SK-N-SH (cell line): ENCODE results near the gene HAGH. TPM values are rescaled to one million over a fixed set of nuclear protein-coding genes. Genes with fewer than 3 reads are reported as not detected.

Source experiments
- CTCF ChIA-PET: fragments of 300-600, 350-600 bp; formaldehyde crosslinking; extraction: SDS; loops from one replicate; lab custom pipeline; 2021; lab: Yijun Ruan, JAX
- POLR2A ChIA-PET: fragments of 350-600 bp; sonication (Branson Sonifier 250); formaldehyde crosslinking; extraction: SDS; loops from one replicate; lab custom pipeline; 2020; ENCODE audit warnings: antibody characterized with exemption, inconsistent platforms; lab: Yijun Ruan, JAX
- DNase-seq: peaks from one replicate; pipeline ENCODE4 v3.0.0; 2012
- H2AFZ ChIP-seq: fragments of 200-600 bp; sonication (generic); 2 replicates; pipeline ENCODE4 v1.8.1; 2016; ENCODE audit warnings: antibody characterized with exemption, mild to moderate bottlenecking, low read depth
- H3F3A ChIP-seq: fragments of 200-600 bp; sonication (generic); replicated peaks from 2 replicates; pipeline ENCODE3; 2016; ENCODE audit warnings: antibody characterized with exemption, mild to moderate bottlenecking; ENCODE audit not compliant: insufficient read depth
- H3K27ac ChIP-seq, 2 experiments: fragments of 200-500 bp in 1 of 2; fragments of 200-600 bp in 1 of 2; sonication (Bioruptor generic) in 1 of 2; sonication (generic), shearing (Covaris generic) in 1 of 2; 2 replicates each; pipeline versions ENCODE4 v1.5.1 to v1.6.1; 2014 to 2016; ENCODE audit warnings: low read depth in 2 of 2, inconsistent platforms in 1 of 2, low read length in 1 of 2, mild to moderate bottlenecking in 1 of 2, mixed read lengths in 1 of 2
- H3K27me3 ChIP-seq: fragments of 200-600 bp; sonication (generic), shearing (Covaris generic); 2 replicates; pipeline ENCODE4 v1.6.1; 2016; ENCODE audit warnings: mixed run types; ENCODE audit not compliant: insufficient read depth
- H3K36me3 ChIP-seq, 2 experiments: fragments of 200-500 bp in 1 of 2; fragments of 200-600 bp in 1 of 2; sonication (Bioruptor generic) in 1 of 2; sonication (generic) in 1 of 2; replicated peaks in 1 of 2; 2 replicates each; pipeline versions ENCODE3 to v1.5.1; 2014 to 2016; ENCODE audit warnings: low read length in 1 of 2, mild to moderate bottlenecking in 1 of 2; ENCODE audit not compliant: insufficient read depth in 2 of 2, control insufficient read depth in 1 of 2
- H3K4me1 ChIP-seq, 2 experiments: fragments of 200-500 bp in 1 of 2; fragments of 200-600 bp in 1 of 2; sonication (Bioruptor generic) in 1 of 2; sonication (generic), shearing (Covaris generic) in 1 of 2; 2 replicates each; pipeline versions ENCODE4 v1.5.1 to v1.6.1; 2014 to 2016; ENCODE audit warnings: low read depth in 1 of 2, low read length in 1 of 2, mixed run types in 1 of 2; ENCODE audit not compliant: insufficient read depth in 2 of 2, control insufficient read depth in 1 of 2
- H3K4me2 ChIP-seq: fragments of 200-600 bp; sonication (generic), shearing (Covaris generic); 2 replicates; pipeline ENCODE4 v1.6.1; 2017; ENCODE audit warnings: mixed run types
- H3K4me3 ChIP-seq, 2 experiments: fragments of 200-500 bp in 1 of 2; fragments of 200-600 bp in 1 of 2; sonication (Bioruptor generic) in 1 of 2; sonication (generic), shearing (Covaris generic) in 1 of 2; 2 replicates each; pipeline versions ENCODE4 v1.5.1 to v1.8.1; 2014 to 2016; ENCODE audit warnings: low read depth in 2 of 2, inconsistent platforms in 1 of 2, low read length in 1 of 2, mild to moderate bottlenecking in 1 of 2, mixed read lengths in 1 of 2, moderate library complexity in 1 of 2
- H3K79me2 ChIP-seq: fragments of 200-600 bp; sonication (generic); 2 replicates; pipeline ENCODE4 v1.8.1; 2017; ENCODE audit warnings: mild to moderate bottlenecking; ENCODE audit not compliant: insufficient read depth
- H3K9ac ChIP-seq: fragments of 200-600 bp; sonication (generic); 2 replicates; pipeline ENCODE4 v1.6.1; 2017; ENCODE audit warnings: mixed run types
- H3K9me2 ChIP-seq: fragments of 200-600 bp; sonication (generic); 2 replicates; pipeline ENCODE4 v1.6.1; 2017; ENCODE audit warnings: mixed run types
- H3K9me3 ChIP-seq: fragments of 200-600 bp; sonication (generic); 2 replicates; pipeline ENCODE4 v1.6.1; 2017; ENCODE audit warnings: mixed run types, mild to moderate bottlenecking, moderate library complexity
- H4K20me1 ChIP-seq: fragments of 200-600 bp; sonication (generic); 2 replicates; pipeline ENCODE4 v1.6.1; 2017; ENCODE audit warnings: mild to moderate bottlenecking, mixed run types; ENCODE audit not compliant: insufficient read depth
- CTCF ChIP-seq: fragments of 200-600 bp; sonication (generic); IDR thresholded peaks from 2 replicates; pipeline ENCODE4 v1.6.1; 2017; ENCODE audit warnings: antibody characterized with exemption, mild to moderate bottlenecking, moderate library complexity
- EP300 ChIP-seq, 2 experiments: IDR thresholded peaks; 2 replicates each; pipeline versions ENCODE4 v1.4.0 to v1.6.1; 2012; ENCODE audit warnings: borderline replicate concordance in 1 of 2, low read depth in 1 of 2, low read length in 1 of 2
- FOSL2 ChIP-seq: IDR thresholded peaks from 2 replicates; pipeline ENCODE4 v1.4.0; 2012; ENCODE audit warnings: low read depth, mild to moderate bottlenecking, moderate library complexity, borderline replicate concordance
- FOXJ3 ChIP-seq: sonication (generic); formaldehyde crosslinking; IDR thresholded peaks from 2 replicates; pipeline ENCODE4 v1.5.1; 2020; ENCODE audit warnings: mild to moderate bottlenecking, missing genetic modification reagents
- IRF3 ChIP-seq: fragments of 150-350 bp; IDR thresholded peaks from 2 replicates; pipeline ENCODE4 v1.6.1; 2016; ENCODE audit warnings: mild to moderate bottlenecking, low read depth, low read length
- NFIC ChIP-seq: IDR thresholded peaks from 2 replicates; pipeline ENCODE4 v1.4.0; 2012; ENCODE audit warnings: borderline replicate concordance
- POLR2AphosphoS5 ChIP-seq: IDR thresholded peaks from 2 replicates; pipeline ENCODE4 v1.6.1; 2012; ENCODE audit warnings: low read depth, low read length
- RCOR1 ChIP-seq: fragments of 150-350 bp; IDR thresholded peaks from 2 replicates; pipeline ENCODE4 v1.6.1; 2017; ENCODE audit warnings: antibody characterized with exemption, low read length
- RFX5 ChIP-seq: IDR thresholded peaks from 2 replicates; pipeline ENCODE4 v1.6.1; 2012; ENCODE audit warnings: mild to moderate bottlenecking, improper control_type of control experiment, low read length
- RXRA ChIP-seq: IDR thresholded peaks from 2 replicates; pipeline ENCODE4 v1.4.0; 2012; ENCODE audit warnings: low read depth, mild to moderate bottlenecking, borderline replicate concordance
- TAF1 ChIP-seq: IDR thresholded peaks from 2 replicates; pipeline ENCODE4 v1.6.1; 2012; ENCODE audit warnings: low read depth, mild to moderate bottlenecking, low read length, moderate library complexity, borderline replicate concordance
- TCF12 ChIP-seq: IDR thresholded peaks from 2 replicates; pipeline ENCODE4 v1.4.0; 2012
- WGBS: methylation state at CpG from one replicate; pipeline ENCODE4 v1.1.6; 2017; ENCODE audit warnings: low lambda C conversion rate; 5-methylcytosine and 5-hydroxymethylcytosine counted together
- polyA plus RNA-seq, 3 experiments: library from polyadenylated mRNA; depleted of rRNA; stranded (reverse); fragments of >200 nt; gene quantifications; 2 replicates each; pipeline ENCODE4 v1.2.3, GENCODE V29; 2012
- TF ChIP-seq, protein P1 (sequence below): IDR thresholded peaks from 2 replicates; pipeline ENCODE4 v1.4.0; 2012; ENCODE audit warnings: low read depth, borderline replicate concordance
- TF ChIP-seq, protein P2 (sequence below): IDR thresholded peaks from 2 replicates; pipeline ENCODE4; 2012

The HAGH gene
- polyA plus RNA-seq, 1 of the 3 experiments (the other 2 are of a cell fraction), result 138 TPM

DNA sequence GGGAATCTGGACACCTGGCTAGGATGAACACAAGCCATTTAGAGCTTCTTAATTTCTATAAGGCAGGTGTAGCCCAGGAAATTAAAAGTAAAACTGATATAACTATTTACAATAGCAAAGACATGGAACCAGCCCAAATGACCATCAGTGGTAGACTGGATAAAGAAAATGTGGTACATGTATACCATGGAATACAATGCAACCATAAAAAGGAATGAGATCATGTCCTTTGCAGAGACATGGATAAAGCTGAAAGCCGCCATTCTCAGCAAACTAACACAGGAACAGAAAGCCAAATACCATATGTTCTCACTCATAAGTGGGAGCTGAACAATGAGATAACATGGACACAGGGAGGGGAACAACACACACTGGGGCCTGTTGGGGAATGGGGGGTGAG is 19.8 kb upstream of the HAGH start:
- no peaks in the 10 kb centered on the region for H3K36me3 ChIP-seq
- H3K9me3 ChIP-seq, result no peaks in the 10 kb centered on the region
- no peak overlapping the region for H3K9ac ChIP-seq
- H3K4me2 ChIP-seq, result no peak overlapping the region
- DNase-seq, result no peak
- WGBS, result 17% methylated on average over 1 of the region's 1 CpG
- no peaks in the 10 kb centered on the region for H3K79me2 ChIP-seq
- H3F3A ChIP-seq, result peaks cover 3% of the 10 kb centered on the region
- ChIA-PET CTCF (interaction anchor here (1.2 to 1.6 kb wide), 3 partner anchors 18 to 294 kb away, joined by 3 to 9 read pairs (median 4); no protein-coding TSS in a partner anchor), POLR2A (interaction anchor here (1.0 kb wide), 1 partner anchor 19 kb away, joined by 3 read pairs; the partner anchor contains the start of genes FAHD1 and HAGH)
- no peaks in the 10 kb centered on the region for H3K9me2 ChIP-seq
- H2AFZ ChIP-seq, result no peak overlapping the region
- no peaks in the 10 kb centered on the region for H4K20me1 ChIP-seq
- no peak overlapping the region for H3K4me3 ChIP-seq
- H3K27ac ChIP-seq, result no peak overlapping the region
- TF ChIP-seq, protein P1, sequence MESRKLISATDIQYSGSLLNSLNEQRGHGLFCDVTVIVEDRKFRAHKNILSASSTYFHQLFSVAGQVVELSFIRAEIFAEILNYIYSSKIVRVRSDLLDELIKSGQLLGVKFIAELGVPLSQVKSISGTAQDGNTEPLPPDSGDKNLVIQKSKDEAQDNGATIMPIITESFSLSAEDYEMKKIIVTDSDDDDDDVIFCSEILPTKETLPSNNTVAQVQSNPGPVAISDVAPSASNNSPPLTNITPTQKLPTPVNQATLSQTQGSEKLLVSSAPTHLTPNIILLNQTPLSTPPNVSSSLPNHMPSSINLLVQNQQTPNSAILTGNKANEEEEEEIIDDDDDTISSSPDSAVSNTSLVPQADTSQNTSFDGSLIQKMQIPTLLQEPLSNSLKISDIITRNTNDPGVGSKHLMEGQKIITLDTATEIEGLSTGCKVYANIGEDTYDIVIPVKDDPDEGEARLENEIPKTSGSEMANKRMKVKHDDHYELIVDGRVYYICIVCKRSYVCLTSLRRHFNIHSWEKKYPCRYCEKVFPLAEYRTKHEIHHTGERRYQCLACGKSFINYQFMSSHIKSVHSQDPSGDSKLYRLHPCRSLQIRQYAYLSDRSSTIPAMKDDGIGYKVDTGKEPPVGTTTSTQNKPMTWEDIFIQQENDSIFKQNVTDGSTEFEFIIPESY, result no peak
- TF ChIP-seq RXRA, result no peak
- TF ChIP-seq IRF3, result no peak
- no peak for TF ChIP-seq RFX5
- no peak for TF ChIP-seq FOXJ3 (CRISPR knock-in tag)
- TF ChIP-seq, protein P2, sequence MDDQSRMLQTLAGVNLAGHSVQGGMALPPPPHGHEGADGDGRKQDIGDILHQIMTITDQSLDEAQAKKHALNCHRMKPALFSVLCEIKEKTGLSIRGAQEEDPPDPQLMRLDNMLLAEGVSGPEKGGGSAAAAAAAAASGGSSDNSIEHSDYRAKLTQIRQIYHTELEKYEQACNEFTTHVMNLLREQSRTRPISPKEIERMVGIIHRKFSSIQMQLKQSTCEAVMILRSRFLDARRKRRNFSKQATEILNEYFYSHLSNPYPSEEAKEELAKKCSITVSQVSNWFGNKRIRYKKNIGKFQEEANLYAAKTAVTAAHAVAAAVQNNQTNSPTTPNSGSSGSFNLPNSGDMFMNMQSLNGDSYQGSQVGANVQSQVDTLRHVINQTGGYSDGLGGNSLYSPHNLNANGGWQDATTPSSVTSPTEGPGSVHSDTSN, result no peak
- no peak for TF ChIP-seq NFIC
- no peak for TF ChIP-seq TAF1
- no peak for TF ChIP-seq RCOR1
- TF ChIP-seq POLR2AphosphoS5, result no peak
- no peak for TF ChIP-seq FOSL2
- no peak for TF ChIP-seq TCF12
- no peak for TF ChIP-seq EP300 (IDR thresholded peaks at IDR 0.05; ENCODE audit: borderline replicate concordance in 1 of 2, low read depth in 1 of 2, low read length in 1 of 2)
- no peak for TF ChIP-seq CTCF
- peaks cover 0 to 7% of the 10 kb centered on the region in 2 experiments; a peak in 1 of 4 replicates for H3K4me1 ChIP-seq
- H3K27me3 ChIP-seq, result no peaks in the 10 kb centered on the region; the same call in 1 of the 2 replicates
